SU-DHL-6 (cell line): Measurements from ENCODE around the gene MAST4.

Source experiments
- EZH2phosphoT487 ChIP-seq: fragments of 200-600 bp; sonication (generic), shearing (Covaris generic); conservative IDR thresholded peaks from 2 replicates; pipeline ENCODE4 v1.6.1; 2018; ENCODE audit warnings: mild to moderate bottlenecking, antibody characterized with exemption, low read length, moderate library complexity, mixed read lengths
- TF ChIP-seq, protein P1 (sequence below): fragments of 200-600 bp; sonication (generic); IDR thresholded peaks from one replicate; pipeline ENCODE4 v1.5.1; 2017; ENCODE audit warnings: antibody characterized with exemption, mild to moderate bottlenecking, low read length, moderate library complexity; ENCODE audit not compliant: insufficient read depth, poor library complexity, severe bottlenecking

DNA sequence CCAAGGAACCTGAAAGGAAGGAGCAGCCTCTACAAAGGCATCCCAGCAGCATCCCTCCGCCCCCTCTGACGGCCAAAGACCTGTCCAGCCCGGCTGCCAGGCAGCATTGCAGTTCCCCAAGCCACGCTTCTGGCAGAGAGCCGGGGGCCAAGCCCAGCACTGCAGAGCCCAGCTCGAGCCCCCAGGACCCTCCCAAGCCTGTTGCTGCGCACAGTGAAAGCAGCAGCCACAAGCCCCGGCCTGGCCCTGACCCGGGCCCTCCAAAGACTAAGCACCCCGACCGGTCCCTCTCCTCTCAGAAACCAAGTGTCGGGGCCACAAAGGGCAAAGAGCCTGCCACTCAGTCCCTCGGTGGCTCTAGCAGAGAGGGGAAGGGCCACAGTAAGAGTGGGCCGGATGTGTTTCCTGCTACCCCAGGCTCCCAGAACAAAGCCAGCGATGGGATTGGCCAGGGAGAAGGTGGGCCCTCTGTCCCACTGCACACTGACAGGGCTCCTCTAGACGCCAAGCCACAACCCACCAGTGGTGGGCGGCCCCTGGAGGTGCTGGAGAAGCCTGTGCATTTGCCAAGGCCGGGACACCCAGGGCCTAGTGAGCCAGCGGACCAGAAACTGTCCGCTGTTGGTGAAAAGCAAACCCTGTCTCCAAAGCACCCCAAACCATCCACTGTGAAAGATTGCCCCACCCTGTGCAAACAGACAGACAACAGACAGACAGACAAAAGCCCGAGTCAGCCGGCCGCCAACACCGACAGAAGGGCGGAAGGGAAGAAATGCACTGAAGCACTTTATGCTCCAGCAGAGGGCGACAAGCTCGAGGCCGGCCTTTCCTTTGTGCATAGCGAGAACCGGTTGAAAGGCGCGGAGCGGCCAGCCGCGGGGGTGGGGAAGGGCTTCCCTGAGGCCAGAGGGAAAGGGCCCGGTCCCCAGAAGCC lies 569.6 kb downstream of the MAST4 start:
- TF ChIP-seq, protein P1, sequence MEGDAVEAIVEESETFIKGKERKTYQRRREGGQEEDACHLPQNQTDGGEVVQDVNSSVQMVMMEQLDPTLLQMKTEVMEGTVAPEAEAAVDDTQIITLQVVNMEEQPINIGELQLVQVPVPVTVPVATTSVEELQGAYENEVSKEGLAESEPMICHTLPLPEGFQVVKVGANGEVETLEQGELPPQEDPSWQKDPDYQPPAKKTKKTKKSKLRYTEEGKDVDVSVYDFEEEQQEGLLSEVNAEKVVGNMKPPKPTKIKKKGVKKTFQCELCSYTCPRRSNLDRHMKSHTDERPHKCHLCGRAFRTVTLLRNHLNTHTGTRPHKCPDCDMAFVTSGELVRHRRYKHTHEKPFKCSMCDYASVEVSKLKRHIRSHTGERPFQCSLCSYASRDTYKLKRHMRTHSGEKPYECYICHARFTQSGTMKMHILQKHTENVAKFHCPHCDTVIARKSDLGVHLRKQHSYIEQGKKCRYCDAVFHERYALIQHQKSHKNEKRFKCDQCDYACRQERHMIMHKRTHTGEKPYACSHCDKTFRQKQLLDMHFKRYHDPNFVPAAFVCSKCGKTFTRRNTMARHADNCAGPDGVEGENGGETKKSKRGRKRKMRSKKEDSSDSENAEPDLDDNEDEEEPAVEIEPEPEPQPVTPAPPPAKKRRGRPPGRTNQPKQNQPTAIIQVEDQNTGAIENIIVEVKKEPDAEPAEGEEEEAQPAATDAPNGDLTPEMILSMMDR: peak; percentile 67
- no peak for TF ChIP-seq EZH2phosphoT487
